Thyroid gland (tissue), 4 donors: ENCODE measurements around the gene ATP5ME. TPM values are rescaled to one million over a fixed set of nuclear protein-coding genes. Genes with fewer than 3 reads are reported as not detected.

Source experiments
- DNase-seq, 2 donors: peaks; one replicate each; pipeline ENCODE4 v3.0.0-alpha.2; 2019
- H3K27ac ChIP-seq, 3 donors: fragments of 200-600 bp; sonication (generic); 1 replicate in 2 of 3; 2 replicates in 1 of 3; pipeline ENCODE4 v1.5.1; 2016 to 2019; ENCODE audit warnings: mild to moderate bottlenecking in 1 of 3, moderate library complexity in 1 of 3
- H3K27me3 ChIP-seq: fragments of 200-600 bp; sonication (generic); one replicate; pipeline ENCODE4 v1.5.1; 2019
- H3K36me3 ChIP-seq, 2 donors: fragments of 200-600 bp; sonication (generic); one replicate each; pipeline ENCODE4 v1.5.1; 2016 to 2019
- H3K4me1 ChIP-seq, 2 donors: fragments of 200-600 bp; sonication (generic); one replicate each; pipeline ENCODE4 v1.5.1; 2017 to 2019
- H3K4me3 ChIP-seq, 3 donors: fragments of 200-600 bp; sonication (generic); replicated peaks in 1 of 3; 1 replicate in 2 of 3; 2 replicates in 1 of 3; pipeline ENCODE4 v1.5.1; 2016; ENCODE audit warnings: mild to moderate bottlenecking in 1 of 3
- H3K9me3 ChIP-seq: fragments of 200-600 bp; sonication (generic); one replicate; pipeline ENCODE4 v1.5.1; 2017
- POLR2A ChIP-seq, 2 donors: fragments of 450-650 bp; IDR thresholded peaks; one replicate each; pipeline ENCODE4 v1.6.1; 2017; ENCODE audit warnings: antibody characterized with exemption in 2 of 2, mild to moderate bottlenecking in 2 of 2, moderate library complexity in 1 of 2
- WGBS, 2 donors: methylation state at CpG; one replicate each; pipeline ENCODE4 v1.1.5; 2017; 5-methylcytosine and 5-hydroxymethylcytosine counted together
- intact Hi-C: fragments of 100-400 bp; cut with DNase I; formaldehyde crosslinking; loops from one replicate; pipeline ENCODE4 v1.15.1; 2023
- total RNA-seq, 4 donors: library from RNA; depleted of rRNA; stranded (reverse); fragments of >200 nt; gene quantifications; one replicate each; pipeline ENCODE4 v1.2.3, GENCODE V29; 2016
- TF ChIP-seq, protein P1 (sequence below), 6 experiments: fragments of 200-600 bp in 3 of 6; fragments of 450-650 bp in 3 of 6; sonication (generic) in 3 of 6; IDR thresholded peaks; one replicate each; pipeline ENCODE4 v1.5.1; 2016 to 2019; ENCODE audit warnings: antibody characterized with exemption in 6 of 6, mild to moderate bottlenecking in 2 of 6, inconsistent platforms in 1 of 6, moderate library complexity in 1 of 6

ATP5ME gene
- total RNA-seq, 4 donors from 2014 or later: 82.2 to 144 (median 106) TPM

DNA sequence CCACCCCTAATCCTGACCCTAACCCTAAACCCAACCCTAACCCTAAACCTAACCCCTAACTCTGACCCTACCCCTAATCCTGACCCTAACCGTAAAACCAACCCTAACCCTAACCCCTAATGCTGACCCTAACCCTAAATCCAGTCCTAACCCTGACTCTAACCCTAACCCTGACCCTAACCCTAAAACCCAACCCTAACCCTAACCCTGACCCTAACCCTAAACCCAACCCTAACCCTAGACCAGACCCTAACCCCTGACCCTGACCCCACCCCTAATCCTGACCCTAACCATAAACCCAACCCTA is 30.8 kb upstream of the ATP5ME start:
- H3K36me3 ChIP-seq: no peaks in the 10 kb centered on the region
- H3K27me3 ChIP-seq: no peaks in the 10 kb centered on the region
- peak overlapping the region in 1 of 3 donors; percentile 41 for H3K27ac ChIP-seq
- WGBS, 2 donors: 88 to 97% methylated on average over 1 of the region's 1 CpG
- no peaks in the 10 kb centered on the region for H3K9me3 ChIP-seq
- intact Hi-C loops: no loop called here
- TF ChIP-seq, protein P1, sequence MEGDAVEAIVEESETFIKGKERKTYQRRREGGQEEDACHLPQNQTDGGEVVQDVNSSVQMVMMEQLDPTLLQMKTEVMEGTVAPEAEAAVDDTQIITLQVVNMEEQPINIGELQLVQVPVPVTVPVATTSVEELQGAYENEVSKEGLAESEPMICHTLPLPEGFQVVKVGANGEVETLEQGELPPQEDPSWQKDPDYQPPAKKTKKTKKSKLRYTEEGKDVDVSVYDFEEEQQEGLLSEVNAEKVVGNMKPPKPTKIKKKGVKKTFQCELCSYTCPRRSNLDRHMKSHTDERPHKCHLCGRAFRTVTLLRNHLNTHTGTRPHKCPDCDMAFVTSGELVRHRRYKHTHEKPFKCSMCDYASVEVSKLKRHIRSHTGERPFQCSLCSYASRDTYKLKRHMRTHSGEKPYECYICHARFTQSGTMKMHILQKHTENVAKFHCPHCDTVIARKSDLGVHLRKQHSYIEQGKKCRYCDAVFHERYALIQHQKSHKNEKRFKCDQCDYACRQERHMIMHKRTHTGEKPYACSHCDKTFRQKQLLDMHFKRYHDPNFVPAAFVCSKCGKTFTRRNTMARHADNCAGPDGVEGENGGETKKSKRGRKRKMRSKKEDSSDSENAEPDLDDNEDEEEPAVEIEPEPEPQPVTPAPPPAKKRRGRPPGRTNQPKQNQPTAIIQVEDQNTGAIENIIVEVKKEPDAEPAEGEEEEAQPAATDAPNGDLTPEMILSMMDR (IDR thresholded peaks at IDR 0.05): no peak
- TF ChIP-seq POLR2A (IDR thresholded peaks at IDR 0.05): no peak
- H3K4me3 ChIP-seq: peak overlapping the region in 1 of 3 donors; percentile 98
- peaks cover 20 to 24% of the 10 kb centered on the region in 2 donors for H3K4me1 ChIP-seq
- no peak for DNase-seq

DNA sequence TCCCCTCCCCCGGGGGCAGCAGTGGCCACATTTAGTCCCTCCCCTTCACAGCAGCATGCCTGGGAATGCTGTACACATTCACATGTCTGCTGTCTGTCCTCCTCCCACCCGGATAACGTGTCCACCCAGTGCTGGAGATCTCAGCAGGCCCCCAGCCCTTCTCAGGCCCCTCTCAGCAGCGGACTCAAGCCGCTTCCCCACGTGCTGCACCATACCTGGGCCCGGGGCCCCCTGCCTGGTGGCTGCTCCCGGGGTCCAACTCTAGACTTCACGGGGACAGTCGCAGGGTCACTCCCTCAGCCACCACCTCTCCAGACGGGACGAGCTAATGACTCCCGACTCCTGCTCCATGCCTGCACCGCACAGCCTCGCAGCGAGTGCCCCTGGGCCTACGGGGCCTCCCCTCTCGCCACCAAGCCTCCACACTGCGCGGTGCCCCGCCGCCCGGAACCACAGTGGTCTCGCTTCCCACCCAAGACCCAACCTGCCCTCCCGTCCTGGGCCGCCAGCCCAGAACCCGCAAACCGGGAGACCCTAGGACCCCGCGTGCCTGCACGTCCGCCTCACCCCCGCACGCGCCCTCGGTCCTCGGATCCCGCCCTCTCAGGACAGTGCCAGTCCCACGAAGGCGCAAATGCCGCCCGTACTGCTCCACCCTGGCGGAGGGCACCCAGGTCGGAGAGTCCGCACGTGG is 30.3 kb upstream of the ATP5ME start:
- WGBS, 2 donors: 92 to 97% methylated on average over 24 to 46 of the region's 46 CpGs

DNA sequence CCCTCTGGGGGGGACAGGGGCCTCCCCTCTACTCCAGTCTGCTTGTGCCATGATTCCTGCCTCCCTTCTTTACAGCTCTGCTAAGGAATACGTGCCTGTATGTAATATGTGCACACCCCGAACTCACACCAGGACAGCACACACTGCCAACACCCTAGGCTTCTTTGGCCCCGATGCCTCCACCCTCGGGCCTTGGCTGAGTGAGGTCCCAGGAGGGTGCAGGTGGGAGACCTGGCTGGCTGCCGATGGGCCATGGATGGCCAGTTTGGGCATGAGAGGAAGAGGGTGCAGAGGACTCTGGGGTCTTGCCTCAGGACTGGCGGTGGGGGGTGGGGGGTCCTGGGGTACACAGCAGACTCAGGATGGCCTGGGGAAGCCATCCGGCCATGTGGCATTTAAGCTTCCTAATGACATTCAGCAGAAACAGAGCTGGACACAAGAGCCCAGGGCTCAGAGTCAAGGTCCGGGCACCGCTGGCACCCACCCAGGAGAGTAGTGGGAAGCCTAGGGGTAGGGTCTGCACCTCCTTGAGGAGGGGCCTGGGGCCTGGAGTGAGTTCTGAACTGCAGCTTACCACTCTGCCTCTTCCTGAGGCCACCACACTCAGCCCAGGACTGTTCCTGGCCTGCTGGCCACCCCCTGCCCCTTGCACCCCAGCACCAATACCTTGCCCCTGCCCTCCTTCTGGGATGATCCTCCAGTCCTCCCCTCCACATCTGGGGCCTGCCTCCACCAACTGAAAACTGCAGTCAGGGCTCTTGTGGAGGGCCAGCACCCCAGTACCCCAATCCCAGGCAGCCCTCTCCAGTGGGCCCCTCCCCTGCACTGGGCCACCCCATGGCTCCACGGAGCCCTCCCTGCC is 29.5 kb upstream of the ATP5ME start:
- TF ChIP-seq POLR2A (IDR thresholded peaks at IDR 0.05): no peak
- TF ChIP-seq, protein P1 (IDR thresholded peaks at IDR 0.05): no peak
- H3K36me3 ChIP-seq: no peaks in the 10 kb centered on the region
- H3K9me3 ChIP-seq: no peaks in the 10 kb centered on the region
- H3K27me3 ChIP-seq: no peaks in the 10 kb centered on the region
- WGBS, 2 donors: 88 to 89% methylated on average over 5 to 10 of the region's 10 CpGs
- H3K4me3 ChIP-seq: no peak overlapping the region
- intact Hi-C loops: no loop called here
- peaks cover 18 to 20% of the 10 kb centered on the region in 2 donors for H3K4me1 ChIP-seq
- H3K27ac ChIP-seq: no peak overlapping the region
- no peak for DNase-seq

More for the DNA sequence above, 30.3 kb upstream of the ATP5ME start:
- Histone ChIP-seq H3K27me3 (no peaks in the 10 kb centered on the region), H3K36me3 (no peaks in the 10 kb centered on the region), H3K27ac (no peak overlapping the region), H3K4me3 (no peak overlapping the region), H3K4me1 (peaks cover 20 to 24% of the 10 kb centered on the region in 2 donors), H3K9me3 (no peaks in the 10 kb centered on the region)
- no peak for DNase-seq
- intact Hi-C loops: no loop called here
- TF ChIP-seq, protein P1 (IDR thresholded peaks at IDR 0.05): no peak
- TF ChIP-seq POLR2A (IDR thresholded peaks at IDR 0.05): no peak

DNA sequence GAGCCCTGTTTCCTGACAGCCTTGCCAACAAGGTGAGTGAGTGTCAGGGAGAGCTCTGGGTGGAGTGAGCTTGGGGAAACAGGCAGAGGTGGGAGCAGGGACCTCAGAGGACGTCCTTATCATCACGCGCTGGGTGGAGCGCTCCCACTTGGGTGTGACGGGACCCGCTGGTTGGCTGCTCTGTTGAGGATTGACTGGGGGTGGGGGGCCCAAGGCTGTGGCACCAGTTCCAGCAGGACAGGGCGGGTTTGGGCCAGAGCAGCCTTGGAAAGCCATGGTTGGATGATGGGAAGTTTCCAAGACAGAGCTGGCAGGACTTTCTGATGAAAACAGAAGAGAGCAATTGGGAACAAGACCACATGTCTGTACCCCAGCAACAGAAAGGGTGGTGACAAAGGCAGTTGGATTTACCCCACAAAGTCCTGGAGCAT is 28.6 kb upstream of the ATP5ME start:
- 44 to 45% methylated on average over 7 of the region's 7 CpGs for WGBS, 2 donors
- intact Hi-C loops: no loop called here
- Histone ChIP-seq H3K27me3 (no peaks in the 10 kb centered on the region), H3K4me3 (no peak overlapping the region), H3K9me3 (no peaks in the 10 kb centered on the region), H3K27ac (no peak overlapping the region), H3K36me3 (no peaks in the 10 kb centered on the region), H3K4me1 (peaks cover 11 to 12% of the 10 kb centered on the region in 2 donors)
- TF ChIP-seq, protein P1 (IDR thresholded peaks at IDR 0.05): no peak
- TF ChIP-seq POLR2A (IDR thresholded peaks at IDR 0.05): no peak
- DNase-seq: peak; percentile 78 to 81
